K562 (cell line): Measurements from ENCODE around the gene DCTN2. TPM values are rescaled to one million over a fixed set of nuclear protein-coding genes. Genes with fewer than 3 reads are reported as not detected.
A peak's percentile ranks its signal among the peaks of the same experiment; 100 is the strongest.

ENCODE experiments used
- ARHGAP35 ChIP-seq: fragments of 450-650 bp; IDR thresholded peaks from 2 replicates; pipeline ENCODE4 v1.6.1; 2018; ENCODE audit not compliant: partially characterized antibody
- ARID2 ChIP-seq: fragments of 450-650 bp; IDR thresholded peaks from 2 replicates; pipeline ENCODE4 v1.6.1; 2017; ENCODE audit warnings: antibody characterized with exemption, mild to moderate bottlenecking
- BCL6 ChIP-seq: fragments of 250-450 bp; sonication (Bioruptor Pico); IDR thresholded peaks from 2 replicates; pipeline ENCODE4 v1.4.0; 2020
- CBX5 ChIP-seq: IDR thresholded peaks from 2 replicates; pipeline ENCODE4 v1.6.1; 2014; ENCODE audit warnings: low read depth, borderline replicate concordance
- CBX8 ChIP-seq: fragments of 200-600 bp; sonication (generic); IDR thresholded peaks from 2 replicates; pipeline ENCODE4 v1.6.1; 2012; ENCODE audit warnings: borderline replicate concordance, mixed run types, low read depth, mild to moderate bottlenecking, moderate library complexity, mixed read lengths, low read length, control low read depth, inconsistent platforms; ENCODE audit not compliant: poor library complexity, severe bottlenecking; ENCODE audit errors: extremely low read depth
- MBD2 ChIP-seq: sonication (generic); IDR thresholded peaks from 2 replicates; pipeline ENCODE4 v1.6.1; 2016; ENCODE audit warnings: low read depth, borderline replicate concordance
- MYNN ChIP-seq, 2 experiments: sonication (generic); formaldehyde crosslinking in 1 of 2; IDR thresholded peaks; 2 replicates each; pipeline versions ENCODE4 v1.5.0 to v1.6.1; 2016 to 2020; ENCODE audit warnings: antibody characterized with exemption in 1 of 2, missing genetic modification reagents in 1 of 2
- RUNX1 ChIP-seq: sonication (generic); IDR thresholded peaks from 2 replicates; pipeline ENCODE4 v1.6.1; 2016; ENCODE audit warnings: antibody characterized with exemption, low read depth
- SMAD2 ChIP-seq: fragments of 150-350 bp; IDR thresholded peaks from 2 replicates; pipeline ENCODE4 v1.6.1; 2014; ENCODE audit warnings: low read depth, mild to moderate bottlenecking, low read length
- SMAD3 ChIP-seq: fragments of 450-650 bp; formaldehyde crosslinking; conservative IDR thresholded peaks from 2 replicates; pipeline ENCODE4 v1.4.0; 2020; ENCODE audit warnings: mild to moderate bottlenecking
- SP1 ChIP-seq: sonication (generic); formaldehyde crosslinking; IDR thresholded peaks from 2 replicates; pipeline ENCODE4 v1.8.1; 2022; ENCODE audit warnings: mild to moderate bottlenecking, missing genetic modification reagents
- TARDBP ChIP-seq: fragments of 450-650 bp; IDR thresholded peaks from 2 replicates; pipeline ENCODE4 v1.6.1; 2016
- TCF7 ChIP-seq: sonication (generic); IDR thresholded peaks from 2 replicates; pipeline ENCODE4 v1.6.1; 2016; ENCODE audit warnings: antibody characterized with exemption, borderline replicate concordance
- ZNF174 ChIP-seq: fragments of 250-450 bp; sonication (Bioruptor Pico); IDR thresholded peaks from 2 replicates; pipeline ENCODE4 v1.4.0; 2020; ENCODE audit warnings: mild to moderate bottlenecking
- ZNF175 ChIP-seq: fragments of 200-800 bp; sonication (Bioruptor generic); IDR thresholded peaks from 2 replicates; pipeline ENCODE4 v1.6.1; 2016; ENCODE audit warnings: low read depth, mild to moderate bottlenecking, missing genetic modification characterization, missing compliant biosample characterization
- ZNF347 ChIP-seq: fragments of 450-650 bp; formaldehyde crosslinking; IDR thresholded peaks from 2 replicates; pipeline ENCODE4 v1.4.0; 2020; ENCODE audit warnings: low read depth, mild to moderate bottlenecking, moderate library complexity
- ZNF695 ChIP-seq: fragments of 450-650 bp; formaldehyde crosslinking; IDR thresholded peaks from 2 replicates; pipeline ENCODE4 v1.4.0; 2020; ENCODE audit warnings: mild to moderate bottlenecking, moderate library complexity
- polyA plus RNA-seq, 8 experiments: library from polyadenylated mRNA; depleted of rRNA in 4 of 8; stranded (reverse) in 5 of 8; unstranded in 3 of 8; fragments of >200 nt; fragmentation: Nextera tagmentation in 2 of 8; fragmentation: Illumina TruSeq in 1 of 8; extraction: Ambion mirVana in 2 of 8; extraction: Trizol in 1 of 8; gene quantifications; 2 replicates each; pipeline versions ENCODE4 v1.2.1 to v1.2.3, GENCODE V29; 2011 to 2014; ENCODE audit warnings: inconsistent platforms in 1 of 8, missing spikeins in 1 of 8
- total RNA-seq, 7 experiments: library from RNA; depleted of rRNA in 6 of 7; stranded (reverse); fragments of >200 nt in 6 of 7; fragmentation: Illumina TruSeq in 2 of 7; extraction: Trizol in 2 of 7; gene quantifications; 2 replicates each; pipeline versions ENCODE4 v1.2.1 to v1.2.3, GENCODE V29; 2011 to 2021; ENCODE audit warnings: low replicate concordance in 1 of 7
- TF ChIP-seq, protein P1 (sequence below): fragments of 450-650 bp; IDR thresholded peaks from 2 replicates; pipeline ENCODE4 v1.6.1; 2016; ENCODE audit warnings: borderline replicate concordance
- TF ChIP-seq, protein P2 (sequence below): fragments of 200-800 bp; sonication (Bioruptor generic); IDR thresholded peaks from 2 replicates; pipeline ENCODE4 v1.6.1; 2017; ENCODE audit warnings: missing genetic modification characterization, missing compliant biosample characterization
- TF ChIP-seq, protein P3 (sequence below): fragments of 450-650 bp; conservative IDR thresholded peaks from 2 replicates; pipeline ENCODE4 v1.6.1; 2016; ENCODE audit warnings: missing genetic modification characterization, low read depth, mild to moderate bottlenecking, control low read depth, missing compliant biosample characterization
- TF ChIP-seq, protein P4 (sequence below): conservative IDR thresholded peaks from 2 replicates; pipeline ENCODE4 v1.6.1; 2011; ENCODE audit warnings: low read depth, mild to moderate bottlenecking, low read length; ENCODE audit not compliant: control insufficient read depth

Gene DCTN2
- total and polyA plus RNA-seq, 9 of the 15 experiments (the other 6 are each of a cell fraction or from before 2014, with no cell fraction given): 43.6 to 270 (median 125) TPM

DNA sequence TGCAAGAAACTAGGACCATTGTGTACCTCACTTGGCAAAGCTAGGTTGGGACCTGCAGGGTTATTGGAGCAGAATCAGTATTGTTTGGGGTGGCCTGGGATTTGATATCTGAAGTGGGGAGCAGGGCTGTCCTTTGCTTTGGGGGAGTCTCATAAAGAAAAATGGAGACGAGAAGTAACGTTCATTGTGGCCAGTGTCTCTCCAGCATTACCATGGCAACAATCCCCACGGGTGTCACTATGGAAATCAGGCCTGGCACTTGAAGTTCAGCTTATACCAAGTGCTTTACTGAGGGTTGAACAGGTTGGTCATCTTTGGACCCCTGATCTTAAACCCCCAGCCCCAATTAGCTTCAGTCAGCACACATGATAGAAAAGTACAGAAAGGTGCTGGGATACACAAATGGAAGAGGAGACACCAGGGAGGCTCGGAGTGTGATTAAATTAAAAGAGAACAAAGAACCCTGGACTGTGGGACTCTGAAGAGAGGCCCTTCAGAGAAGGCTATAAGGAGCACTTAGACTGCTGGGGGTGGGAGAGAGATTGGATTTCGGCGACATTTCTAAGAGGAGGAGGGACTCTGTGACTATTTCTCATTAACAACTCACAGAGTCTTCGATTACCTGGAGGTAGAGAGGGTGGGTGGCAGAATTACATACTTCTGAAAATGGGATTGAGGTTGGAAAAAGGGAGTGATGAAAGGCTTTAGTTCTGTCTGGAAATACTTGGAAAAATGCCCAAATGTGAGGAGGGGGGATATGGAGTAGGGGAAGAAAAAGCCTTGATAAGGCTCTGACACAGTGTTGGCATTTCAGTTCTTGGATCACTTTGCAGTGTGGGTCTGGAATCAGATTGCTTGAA lies 6.6 kb upstream of the DCTN2 start (continued):
- TF ChIP-seq ARID2 (no peak), MYNN (IDR thresholded peaks at IDR 0.05) (no peak), MYNN (CRISPR knock-in tag; IDR thresholded peaks at IDR 0.05) (no peak), CBX8 (no peak), TCF7 (no peak), SMAD2 (no peak), ZNF695 (no peak), BCL6 (CRISPR knock-in tag) (no peak), MBD2 (no peak), ZNF174 (CRISPR knock-in tag) (no peak), TARDBP (no peak), RUNX1 (no peak), SP1 (no peak), ZNF347 (CRISPR knock-in tag) (no peak), CBX5 (no peak), ZNF175 (CRISPR knock-in tag) (0 out of 2 replicates have a peak, but pooled peaks have one; percentile 25), ARHGAP35 (no peak), SMAD3 (no peak)
- TF ChIP-seq, protein P1, sequence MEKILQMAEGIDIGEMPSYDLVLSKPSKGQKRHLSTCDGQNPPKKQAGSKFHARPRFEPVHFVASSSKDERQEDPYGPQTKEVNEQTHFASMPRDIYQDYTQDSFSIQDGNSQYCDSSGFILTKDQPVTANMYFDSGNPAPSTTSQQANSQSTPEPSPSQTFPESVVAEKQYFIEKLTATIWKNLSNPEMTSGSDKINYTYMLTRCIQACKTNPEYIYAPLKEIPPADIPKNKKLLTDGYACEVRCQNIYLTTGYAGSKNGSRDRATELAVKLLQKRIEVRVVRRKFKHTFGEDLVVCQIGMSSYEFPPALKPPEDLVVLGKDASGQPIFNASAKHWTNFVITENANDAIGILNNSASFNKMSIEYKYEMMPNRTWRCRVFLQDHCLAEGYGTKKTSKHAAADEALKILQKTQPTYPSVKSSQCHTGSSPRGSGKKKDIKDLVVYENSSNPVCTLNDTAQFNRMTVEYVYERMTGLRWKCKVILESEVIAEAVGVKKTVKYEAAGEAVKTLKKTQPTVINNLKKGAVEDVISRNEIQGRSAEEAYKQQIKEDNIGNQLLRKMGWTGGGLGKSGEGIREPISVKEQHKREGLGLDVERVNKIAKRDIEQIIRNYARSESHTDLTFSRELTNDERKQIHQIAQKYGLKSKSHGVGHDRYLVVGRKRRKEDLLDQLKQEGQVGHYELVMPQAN: 0 out of 2 replicates have a peak, but pooled peaks have one; percentile 41
- TF ChIP-seq, protein P2, sequence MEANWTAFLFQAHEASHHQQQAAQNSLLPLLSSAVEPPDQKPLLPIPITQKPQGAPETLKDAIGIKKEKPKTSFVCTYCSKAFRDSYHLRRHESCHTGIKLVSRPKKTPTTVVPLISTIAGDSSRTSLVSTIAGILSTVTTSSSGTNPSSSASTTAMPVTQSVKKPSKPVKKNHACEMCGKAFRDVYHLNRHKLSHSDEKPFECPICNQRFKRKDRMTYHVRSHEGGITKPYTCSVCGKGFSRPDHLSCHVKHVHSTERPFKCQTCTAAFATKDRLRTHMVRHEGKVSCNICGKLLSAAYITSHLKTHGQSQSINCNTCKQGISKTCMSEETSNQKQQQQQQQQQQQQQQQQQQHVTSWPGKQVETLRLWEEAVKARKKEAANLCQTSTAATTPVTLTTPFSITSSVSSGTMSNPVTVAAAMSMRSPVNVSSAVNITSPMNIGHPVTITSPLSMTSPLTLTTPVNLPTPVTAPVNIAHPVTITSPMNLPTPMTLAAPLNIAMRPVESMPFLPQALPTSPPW (CRISPR knock-in tag): 0 out of 2 replicates have a peak, but pooled peaks have one; percentile 9
- TF ChIP-seq, protein P3, sequence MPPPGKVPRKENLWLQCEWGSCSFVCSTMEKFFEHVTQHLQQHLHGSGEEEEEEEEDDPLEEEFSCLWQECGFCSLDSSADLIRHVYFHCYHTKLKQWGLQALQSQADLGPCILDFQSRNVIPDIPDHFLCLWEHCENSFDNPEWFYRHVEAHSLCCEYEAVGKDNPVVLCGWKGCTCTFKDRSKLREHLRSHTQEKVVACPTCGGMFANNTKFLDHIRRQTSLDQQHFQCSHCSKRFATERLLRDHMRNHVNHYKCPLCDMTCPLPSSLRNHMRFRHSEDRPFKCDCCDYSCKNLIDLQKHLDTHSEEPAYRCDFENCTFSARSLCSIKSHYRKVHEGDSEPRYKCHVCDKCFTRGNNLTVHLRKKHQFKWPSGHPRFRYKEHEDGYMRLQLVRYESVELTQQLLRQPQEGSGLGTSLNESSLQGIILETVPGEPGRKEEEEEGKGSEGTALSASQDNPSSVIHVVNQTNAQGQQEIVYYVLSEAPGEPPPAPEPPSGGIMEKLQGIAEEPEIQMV (tag): no peak
- TF ChIP-seq, protein P4, sequence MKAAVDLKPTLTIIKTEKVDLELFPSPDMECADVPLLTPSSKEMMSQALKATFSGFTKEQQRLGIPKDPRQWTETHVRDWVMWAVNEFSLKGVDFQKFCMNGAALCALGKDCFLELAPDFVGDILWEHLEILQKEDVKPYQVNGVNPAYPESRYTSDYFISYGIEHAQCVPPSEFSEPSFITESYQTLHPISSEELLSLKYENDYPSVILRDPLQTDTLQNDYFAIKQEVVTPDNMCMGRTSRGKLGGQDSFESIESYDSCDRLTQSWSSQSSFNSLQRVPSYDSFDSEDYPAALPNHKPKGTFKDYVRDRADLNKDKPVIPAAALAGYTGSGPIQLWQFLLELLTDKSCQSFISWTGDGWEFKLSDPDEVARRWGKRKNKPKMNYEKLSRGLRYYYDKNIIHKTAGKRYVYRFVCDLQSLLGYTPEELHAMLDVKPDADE: no peak
